ENCODE measurements around the gene ARTN. TPM values are rescaled to one million over a fixed set of nuclear protein-coding genes. Genes with fewer than 3 reads are reported as not detected.
A peak's percentile ranks its signal among the peaks of the same experiment; 100 is the strongest.

Gene ARTN
- total RNA-seq, 1 experiment from 2014 or later, result 10.6 TPM

- peaks cover 23 to 53% (median 38%) of the 10 kb centered on the region in 3 experiments; a peak in 6 of 7 replicates for H3K36me3 Mint-ChIP-seq (ENCODE audit: insufficient read depth in 1 of 3, low read depth in 3 of 3)
- peak overlapping the region; percentile 82 to 95 for H3K4me3 Mint-ChIP-seq
- Histone ChIP-seq H3T11ph (ENCODE audit: low read length) (no peak overlapping the region), H3K23ac (ENCODE audit: insufficient read length, low read depth, low read length) (no peak overlapping the region), H3K79me2 (ENCODE audit: insufficient read depth, low read length) (peaks cover 3% of the 10 kb centered on the region; the same call in 1 of the 2 replicates), H3K27me3 (ENCODE audit: insufficient read depth, low read length) (no peaks in the 10 kb centered on the region), H4K91ac (ENCODE audit: insufficient read length, low read depth, low read length) (no peak overlapping the region), H3K4me1 (ENCODE audit: insufficient read depth, low read length) (peaks cover 5% of the 10 kb centered on the region; the same call in 1 of the 2 replicates), H2BK120ac (ENCODE audit: low read depth, low read length, poor library complexity, severe bottlenecking) (no peak overlapping the region), H3K4me2 (ENCODE audit: insufficient read depth, insufficient read length, low read length) (peak overlapping the region; percentile 82), H3K4ac (ENCODE audit: low read depth, low read length) (no peak overlapping the region), H3K9ac (ENCODE audit: extremely low read depth, insufficient read length, low read length) (peak overlapping the region; percentile 10), H3K56ac (ENCODE audit: insufficient read length, low read depth, low read length) (no peak overlapping the region), H3K23me2 (ENCODE audit: insufficient read length, low read depth, low read length, poor library complexity, severe bottlenecking) (peaks cover 22% of the 10 kb centered on the region), H4K5ac (ENCODE audit: insufficient read length, low read depth, low read length) (no peak overlapping the region), H2AFZ (ENCODE audit: low read length) (no peak overlapping the region), H3K27ac (ENCODE audit: insufficient read length, low read depth, low read length) (no peak overlapping the region), H2AK5ac (ENCODE audit: insufficient read length, low read length) (no peak overlapping the region), H2BK12ac (ENCODE audit: insufficient read length, low read depth, low read length) (no peak overlapping the region), H3K9me3 (ENCODE audit: control insufficient read depth, low read depth, low read length) (no peaks in the 10 kb centered on the region), H3K14ac (ENCODE audit: insufficient read depth, low read length) (no peak overlapping the region), H3K79me1 (ENCODE audit: insufficient read depth, low read depth, low read length, poor library complexity, severe bottlenecking) (peaks cover 9% of the 10 kb centered on the region), H3K18ac (ENCODE audit: insufficient read length, low read depth, low read length) (no peak overlapping the region), H2BK20ac (ENCODE audit: low read depth, low read length, poor library complexity, severe bottlenecking) (no peak overlapping the region), H2BK15ac (ENCODE audit: low read depth, low read length) (no peak overlapping the region), H4K8ac (replicated peaks; ENCODE audit: insufficient read length, low read depth, low read length) (no peak overlapping the region), H2BK5ac (ENCODE audit: insufficient read length, low read length) (no peak overlapping the region), H4K20me1 (ENCODE audit: control insufficient read depth, insufficient read depth, insufficient read length) (no peaks in the 10 kb centered on the region)
- WGBS (ENCODE audit: extremely low coverage, insufficient read length, low lambda C conversion rate), result no CpG with 5 or more reads among the region's 9 CpGs
- H3K27me3 Mint-ChIP-seq (ENCODE audit: low read depth), result peaks cover 1% of the 10 kb centered on the region; the same call in 1 of the 2 replicates
- no peak for DNase-seq
- peaks cover 31 to 43% of the 10 kb centered on the region in 2 experiments for H3K4me1 Mint-ChIP-seq
- TF ChIP-seq CTCF (conservative IDR thresholded peaks at IDR 0.05), result no peak
- peak overlapping the region; percentile 88 to 94 (median 88); a peak in 6 of 7 replicates for H3K27ac Mint-ChIP-seq
- H3K9me3 Mint-ChIP-seq, result no peaks in the 10 kb centered on the region
Observed at GRCh38 chr1:43973981-43974442, 40.4 kb downstream of the ARTN start.
